ENCODE results near the gene C2CD2. TPM values are rescaled to one million over a fixed set of nuclear protein-coding genes. Genes with fewer than 3 reads are reported as not detected.

C2CD2 gene
- total RNA-seq, 6 experiments from 2014 or later = 7.3 to 11.4 (median 8.3) TPM

- Histone ChIP-seq H3K4me1 (no peaks in the 10 kb centered on the region), H3K4me3 (no peak overlapping the region), H3K36me3 (no peaks in the 10 kb centered on the region), H3K27ac (no peak overlapping the region), H3K27me3 (no peaks in the 10 kb centered on the region), H3K9me3 (no peaks in the 10 kb centered on the region)
- intact Hi-C loops (cut with DNase I) = no loop called here
- WGBS (ENCODE audit: insufficient coverage, low coverage, low lambda C conversion rate, missing lambda C conversion rate) = 73% methylated on average over 4 of the region's 16 CpGs
- ATAC-seq (no peak), DNase-seq (no peak)
- TF ChIP-seq POLR2A (IDR thresholded peaks at IDR 0.05) = no peak
- TF ChIP-seq CTCF (IDR thresholded peaks at IDR 0.05) = no peak
Measured at GRCh38 chr21:41958886-41959563, 5.2 kb upstream of the C2CD2 start.

- Histone ChIP-seq H3K27ac (peak overlapping the region in 1 of 3 donors; percentile 7), H3K36me3 (no peaks in the 10 kb centered on the region), H3K4me1 (peaks cover 0 to under 1% (median 0%) of the 10 kb centered on the region in 4 donors), H3K27me3 (no peaks in the 10 kb centered on the region), H3K4me3 (no peak overlapping the region), H3K9me3 (no peaks in the 10 kb centered on the region)
- DNase-seq (peak in 2 of 3 donors; percentile 67 to 76), ATAC-seq (peak; percentile 58 to 77 (median 63))
- TF ChIP-seq POLR2A (IDR thresholded peaks at IDR 0.05) = no peak
- peak; percentile 34 to 46 (median 36) for TF ChIP-seq CTCF (IDR thresholded peaks at IDR 0.05)
- 45% methylated on average over 10 of the region's 24 CpGs for WGBS (ENCODE audit: insufficient coverage, low coverage, low lambda C conversion rate, missing lambda C conversion rate)
- intact Hi-C loops (cut with DNase I) = no loop called here
Measured at GRCh38 chr21:41957991-41958766, 4.4 kb upstream of the C2CD2 start.

GRCh38 chr21:41956926-41957729 is 3.3 kb upstream of the C2CD2 start:
- 67% methylated on average over 6 of the region's 9 CpGs for WGBS (ENCODE audit: insufficient coverage, low coverage, low lambda C conversion rate, missing lambda C conversion rate)
- no peaks in the 10 kb centered on the region for H3K9me3 ChIP-seq
- no peak overlapping the region for H3K4me3 ChIP-seq
- no peak for ATAC-seq
- H3K4me1 ChIP-seq = peaks cover 0 to 8% (median 0%) of the 10 kb centered on the region in 4 donors
- no peak for TF ChIP-seq CTCF (IDR thresholded peaks at IDR 0.05)
- no peak for TF ChIP-seq POLR2A (IDR thresholded peaks at IDR 0.05)
- H3K27ac ChIP-seq = peak overlapping the region in 1 of 3 donors; percentile 9
- no peak for DNase-seq
- H3K36me3 ChIP-seq = no peaks in the 10 kb centered on the region
- H3K27me3 ChIP-seq = no peaks in the 10 kb centered on the region
- intact Hi-C loops (cut with DNase I) = no loop called here

- Histone ChIP-seq H3K4me1 (peaks cover 0 to 8% (median 0%) of the 10 kb centered on the region in 4 donors), H3K27ac (no peak overlapping the region), H3K27me3 (no peaks in the 10 kb centered on the region), H3K4me3 (no peak overlapping the region), H3K9me3 (no peaks in the 10 kb centered on the region), H3K36me3 (no peaks in the 10 kb centered on the region)
- WGBS (ENCODE audit: insufficient coverage, low coverage, low lambda C conversion rate, missing lambda C conversion rate) = 95% methylated on average over 10 of the region's 10 CpGs
- intact Hi-C loops (cut with DNase I) = no loop called here
- no peak for DNase-seq
- no peak for ATAC-seq
- TF ChIP-seq CTCF (IDR thresholded peaks at IDR 0.05) (no peak), POLR2A (IDR thresholded peaks at IDR 0.05) (no peak)
Measured at GRCh38 chr21:41955516-41955915, 1.7 kb upstream of the C2CD2 start.

Data from right lobe of liver (tissue), 6 donors.